Umbilical cord (tissue), 2 donors: ENCODE data around the gene CD44. TPM values are rescaled to one million over a fixed set of nuclear protein-coding genes. Genes with fewer than 3 reads are reported as not detected.
"Not testable (repeated sequence)": the region's sequence is repeated elsewhere in the genome, so short reads cannot be mapped to it uniquely, and the experiment has no call there.

ENCODE experiments used
- DNase-seq: peaks from one replicate; pipeline ENCODE4 v3.0.0-alpha.2; 2015; ENCODE audit warnings: low spot score
- total RNA-seq: library from RNA; depleted of rRNA; stranded (reverse); fragments of >200 nt; gene quantifications from one replicate; pipeline ENCODE4 v1.2.3, GENCODE V29; 2014; ENCODE audit warnings: low replicate concordance; ENCODE audit not compliant: insufficient read depth

The CD44 gene
- 68.4 TPM for total RNA-seq

GRCh38 chr11:35138943-35139721, at the start of gene CD44:
TSS of gene CD44 (plus strand) at chr11:35139171. CDS start at chr11:35139304, 133 bp downstream.
- peak; percentile 70 for DNase-seq

DNA sequence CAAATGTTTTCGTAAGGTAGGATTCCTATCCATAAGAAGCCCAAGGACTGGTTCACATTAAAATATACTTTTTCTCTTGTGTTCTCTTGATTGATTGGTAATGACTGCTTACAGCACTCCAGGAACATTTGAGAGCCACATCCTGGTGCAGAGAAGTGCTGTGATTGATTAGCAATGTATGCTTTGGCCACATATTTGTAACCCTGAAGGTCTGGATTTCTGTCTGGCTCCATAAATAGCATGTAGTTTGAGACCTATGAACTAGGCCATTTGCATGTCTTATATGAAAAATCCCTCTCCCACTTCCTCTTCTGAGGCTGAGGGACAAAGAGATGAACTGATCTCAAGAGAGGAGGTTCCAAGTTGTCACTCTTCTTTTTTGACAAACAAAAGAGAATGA, 49.3 kb upstream of the CD44 start:
- DNase-seq: no peak

DNA sequence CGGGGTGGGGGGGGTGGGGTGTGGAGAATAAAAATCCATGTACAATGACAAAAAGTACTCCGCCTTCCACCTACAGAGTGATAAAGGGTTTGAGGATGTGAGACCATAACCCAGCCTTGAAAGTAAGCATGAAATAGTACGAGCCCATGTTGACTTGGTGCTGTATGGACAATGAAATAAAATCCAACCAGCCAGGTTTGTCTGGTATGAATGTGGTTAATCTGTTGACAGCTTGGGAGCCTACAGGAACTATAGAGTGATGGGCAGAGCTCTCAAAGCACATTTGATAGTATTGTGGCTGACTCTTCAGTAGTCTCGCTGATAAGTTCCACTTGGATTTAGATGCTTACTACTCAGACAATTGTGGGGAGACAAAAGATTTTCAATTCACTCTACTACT, 48.8 kb upstream of the CD44 start:
- no peak for DNase-seq

GRCh38 chr11:35090991-35091390, 48.0 kb upstream of the CD44 start:
- not testable (repeated sequence) for DNase-seq

GRCh38 chr11:35096723-35097122, 42.2 kb upstream of the CD44 start:
- DNase-seq: no peak

DNA sequence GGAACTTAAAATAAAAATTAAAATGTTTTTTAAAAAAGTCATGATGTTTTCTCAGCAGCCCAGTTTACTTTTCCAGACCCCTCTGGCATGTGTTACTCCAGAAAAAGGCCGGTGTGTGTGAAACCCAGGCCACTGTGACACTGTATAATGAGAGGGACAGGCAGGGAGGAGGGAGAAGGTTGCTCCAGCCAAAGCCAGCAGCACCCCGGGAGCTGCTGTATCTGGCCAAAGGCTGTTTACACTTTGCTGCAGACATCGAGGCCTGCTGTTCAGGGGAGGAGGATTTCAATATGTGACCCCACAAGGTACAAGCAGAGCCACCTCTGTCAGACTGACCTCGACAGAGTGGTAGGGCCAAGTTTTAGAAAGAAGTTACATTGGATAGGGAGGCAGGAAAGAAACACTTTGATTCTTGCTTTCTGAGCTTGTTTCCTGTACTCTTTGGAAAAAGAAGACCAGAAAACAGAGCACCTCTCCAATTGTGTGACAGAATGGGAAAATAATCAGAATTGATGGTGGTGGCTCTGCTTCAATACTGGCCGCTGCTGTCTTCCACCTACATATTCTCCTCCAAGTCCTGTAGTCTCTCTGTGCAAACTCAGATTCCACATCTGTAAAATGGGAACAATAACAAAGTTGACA, 41.0 kb upstream of the CD44 start:
- no peak for DNase-seq

GRCh38 chr11:35098855-35099254, 40.1 kb upstream of the CD44 start:
- DNase-seq: no peak

- DNase-seq: peak; percentile 60
Observed at GRCh38 chr11:35099278-35100012, 39.5 kb upstream of the CD44 start.

DNA sequence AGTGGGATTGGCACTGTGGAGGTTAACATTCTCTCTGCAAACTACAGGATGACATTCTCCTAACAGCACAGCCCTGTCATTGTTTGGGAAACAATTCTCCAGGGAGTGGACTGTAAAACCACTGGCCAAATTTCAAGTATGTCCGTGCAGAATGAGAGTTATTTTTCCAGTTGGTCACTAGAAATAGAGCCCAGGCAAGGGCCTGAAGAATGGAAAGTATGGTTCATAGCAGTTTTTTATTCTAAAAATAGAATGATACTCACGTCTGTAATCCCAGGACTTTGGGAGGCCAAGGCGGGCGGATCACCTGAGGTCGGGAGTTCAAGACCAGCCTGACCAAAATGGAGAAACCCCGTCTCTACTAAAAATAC, 39.0 kb upstream of the CD44 start:
- no peak for DNase-seq

GRCh38 chr11:35101223-35101622, 37.7 kb upstream of the CD44 start:
- DNase-seq: no peak

- DNase-seq: no peak
Observed at GRCh38 chr11:35102267-35102666, 36.7 kb upstream of the CD44 start.

GRCh38 chr11:35103366-35104208, 35.4 kb upstream of the CD44 start:
- no peak for DNase-seq

GRCh38 chr11:35104655-35105054, 34.3 kb upstream of the CD44 start:
- no peak for DNase-seq

GRCh38 chr11:35105319-35106079, 33.5 kb upstream of the CD44 start:
- no peak for DNase-seq

DNA sequence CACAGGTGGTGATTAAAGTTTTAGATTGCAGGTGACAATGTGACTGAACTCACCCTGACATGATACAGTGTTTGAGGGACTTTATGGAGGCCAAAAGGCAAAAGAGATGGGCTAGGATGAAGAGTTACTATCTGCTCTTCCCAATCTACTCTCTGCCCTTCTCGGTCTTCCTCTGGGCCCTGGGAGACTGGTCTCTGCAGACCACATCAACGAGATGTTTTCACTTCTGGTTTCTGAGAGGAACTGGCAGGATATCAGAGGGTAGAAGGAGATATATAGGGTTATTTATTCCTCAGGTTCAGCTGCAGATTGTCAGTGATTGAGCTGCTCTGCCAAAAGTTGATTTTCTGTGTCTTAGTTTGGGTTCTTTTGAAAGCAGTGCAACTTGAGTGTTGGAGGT, 32.4 kb upstream of the CD44 start:
- no peak for DNase-seq

GRCh38 chr11:35107861-35108260, 31.1 kb upstream of the CD44 start:
- DNase-seq: no peak

- DNase-seq: not testable (repeated sequence)
Observed at GRCh38 chr11:35108336-35108735, 30.6 kb upstream of the CD44 start.

DNA sequence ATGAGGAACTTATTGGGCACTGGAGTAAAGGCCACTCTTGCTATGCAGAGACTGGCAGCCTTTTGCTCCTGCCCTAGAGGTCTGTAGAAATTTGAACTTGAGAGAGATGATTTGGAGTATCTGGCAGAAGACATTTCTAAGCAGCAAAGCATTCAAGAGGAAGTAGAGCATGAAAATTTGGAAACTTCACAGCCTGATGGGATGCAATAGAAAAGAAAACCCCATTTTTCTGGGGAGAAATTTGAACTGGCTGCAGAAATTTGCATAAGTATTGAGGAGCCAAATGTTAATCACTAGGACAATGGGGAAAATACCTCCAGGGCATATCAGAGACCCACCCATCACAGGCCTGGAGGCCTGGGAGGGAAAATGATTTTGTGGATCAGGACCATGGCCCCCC, 29.9 kb upstream of the CD44 start:
- DNase-seq: no peak

GRCh38 chr11:35109827-35110226, 29.1 kb upstream of the CD44 start:
- no peak for DNase-seq

DNA sequence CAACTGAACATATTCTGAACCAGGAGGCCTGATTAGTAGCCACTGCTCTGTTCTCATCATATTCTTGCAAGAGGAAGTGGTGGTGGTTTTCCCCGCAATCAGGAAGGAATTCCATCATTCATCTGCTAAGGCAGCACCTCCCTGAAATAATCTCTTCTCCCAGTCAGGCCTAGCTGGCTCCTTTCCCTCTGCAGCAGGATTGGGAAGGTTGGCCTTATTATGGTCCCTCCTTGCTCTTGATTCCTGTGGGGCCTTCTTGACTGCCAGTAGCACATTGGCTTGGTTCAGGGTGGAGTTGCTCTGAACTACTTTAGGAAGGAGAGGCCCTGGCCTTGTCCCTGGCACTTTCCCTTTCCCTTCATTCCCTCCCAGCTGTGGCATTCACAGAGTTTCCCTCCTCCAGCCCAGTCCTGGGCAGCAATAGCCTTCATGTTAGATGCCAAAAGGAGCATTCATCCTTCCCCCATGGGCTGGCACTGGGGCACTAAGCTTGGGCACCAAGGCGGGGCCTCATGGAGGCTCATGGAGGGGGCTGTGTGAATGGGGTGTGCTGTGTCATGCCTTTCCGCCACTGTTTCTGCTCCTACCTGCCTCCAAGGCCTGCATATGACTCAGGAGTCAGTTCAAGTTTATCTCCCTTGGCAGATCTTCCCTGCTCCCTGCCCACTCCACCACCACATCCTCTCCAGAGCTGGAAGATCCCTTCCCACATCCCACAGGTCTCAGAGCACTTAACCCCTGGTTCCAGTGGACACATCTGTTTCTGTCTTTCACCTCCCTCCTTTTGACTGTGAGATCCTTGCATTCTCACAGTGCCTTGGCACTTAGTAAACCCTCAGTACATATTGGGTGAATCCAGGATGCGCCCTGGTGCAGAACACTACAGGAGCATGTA, 27.6 kb upstream of the CD44 start:
- peak; percentile 13 for DNase-seq
